GM21723 (cell line): ENCODE measurements around the gene IP6K1.
"Not testable (repeated sequence)": the region's sequence is repeated elsewhere in the genome, so short reads cannot be mapped to it uniquely, and the experiment has no call there.

Source experiments
- ATAC-seq: cut with Tn5 transposase; IDR thresholded peaks from one replicate; pipeline ENCODE4 v1.9.1; 2021; ENCODE audit warnings: mild to moderate bottlenecking, moderate library complexity; ENCODE audit not compliant: unreplicated experiment

IP6K1 gene

GRCh38 chr3:49713336-49714105, 72.8 kb downstream of the IP6K1 start:
- no peak for ATAC-seq

- no peak for ATAC-seq
Measured at GRCh38 chr3:49712631-49713317, 73.6 kb downstream of the IP6K1 start.

- ATAC-seq: no peak
Measured at GRCh38 chr3:49712166-49712565, 74.2 kb downstream of the IP6K1 start.

- no peak for ATAC-seq
Measured at GRCh38 chr3:49711489-49711888, 74.9 kb downstream of the IP6K1 start.

GRCh38 chr3:49709852-49710251, 76.5 kb downstream of the IP6K1 start:
- no peak for ATAC-seq

- no peak for ATAC-seq
Measured at GRCh38 chr3:49707113-49707480, 79.2 kb downstream of the IP6K1 start.

- no peak for ATAC-seq
Measured at GRCh38 chr3:49706456-49707112, 79.8 kb downstream of the IP6K1 start.

- no peak for ATAC-seq
Measured at GRCh38 chr3:49705390-49705960, 80.9 kb downstream of the IP6K1 start.

- no peak for ATAC-seq
Measured at GRCh38 chr3:49704629-49705028, 81.7 kb downstream of the IP6K1 start.

GRCh38 chr3:49703956-49704355, 82.4 kb downstream of the IP6K1 start:
- no peak for ATAC-seq

GRCh38 chr3:49703443-49703927, 82.9 kb downstream of the IP6K1 start:
- ATAC-seq: peak; percentile 70

GRCh38 chr3:49702672-49703071, 83.7 kb downstream of the IP6K1 start:
- no peak for ATAC-seq

- ATAC-seq: no peak
Measured at GRCh38 chr3:49701388-49702077, 84.8 kb downstream of the IP6K1 start.

- ATAC-seq: no peak
Measured at GRCh38 chr3:49700453-49701128, 85.8 kb downstream of the IP6K1 start.

GRCh38 chr3:49700014-49700413, 86.3 kb downstream of the IP6K1 start:
- ATAC-seq: no peak

- ATAC-seq: no peak
Measured at GRCh38 chr3:49699281-49699979, 86.9 kb downstream of the IP6K1 start.

GRCh38 chr3:49695350-49696015, 90.9 kb downstream of the IP6K1 start:
- ATAC-seq: not testable (repeated sequence)

- not testable (repeated sequence) for ATAC-seq
Measured at GRCh38 chr3:49694409-49695070, 91.8 kb downstream of the IP6K1 start.

GRCh38 chr3:49691481-49691880, 94.9 kb downstream of the IP6K1 start:
- not testable (repeated sequence) for ATAC-seq
